NCI-H2029 treated with DMSO at 0.1 percent for 48 hours (cell line): ENCODE data around the gene CELF5.

Source experiments
- DNase-seq: peaks from one replicate; lab custom pipeline; 2025; lab: John Stamatoyannopoulos, UW

CELF5 gene

DNA sequence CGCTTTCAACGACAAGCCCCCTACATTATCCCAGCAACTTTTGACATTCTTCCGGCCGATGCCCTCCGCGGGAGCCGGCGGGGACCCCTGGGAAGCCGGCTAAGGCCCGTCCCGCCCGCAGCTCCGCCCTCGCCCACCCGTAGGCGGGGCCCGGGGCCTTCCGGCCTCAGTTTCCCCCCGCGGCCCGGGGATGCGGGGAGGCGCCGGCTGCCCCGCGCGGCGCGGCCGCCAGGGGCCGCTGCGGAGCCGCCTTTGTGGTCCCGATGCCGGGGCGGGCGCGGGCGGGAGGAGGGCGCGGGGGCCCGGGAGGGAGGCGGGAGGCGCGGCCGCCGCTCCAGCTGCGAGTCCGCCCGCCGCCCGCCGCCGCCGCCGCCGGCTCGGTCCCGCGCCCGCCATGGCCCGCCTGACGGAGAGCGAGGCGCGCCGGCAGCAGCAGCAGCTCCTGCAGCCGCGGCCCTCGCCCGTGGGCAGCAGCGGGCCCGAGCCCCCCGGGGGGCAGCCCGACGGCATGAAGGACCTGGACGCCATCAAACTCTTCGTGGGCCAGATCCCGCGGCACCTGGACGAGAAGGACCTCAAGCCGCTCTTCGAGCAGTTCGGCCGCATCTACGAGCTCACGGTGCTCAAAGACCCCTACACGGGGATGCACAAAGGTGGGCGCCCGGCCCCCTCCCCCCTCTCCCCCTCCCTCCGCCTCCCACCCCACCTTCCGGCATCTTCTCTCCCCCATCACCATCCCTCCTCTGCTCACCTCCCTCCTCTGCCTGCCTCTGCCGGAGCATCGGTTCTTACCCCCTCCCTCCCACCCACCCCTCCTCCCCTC lies at the start of gene CELF5:
CELF5 (plus strand) TSS at position 316 of the 823 bp plus-strand sequence; CDS start at position 395, 79 bp downstream.
- no peak for DNase-seq

DNA sequence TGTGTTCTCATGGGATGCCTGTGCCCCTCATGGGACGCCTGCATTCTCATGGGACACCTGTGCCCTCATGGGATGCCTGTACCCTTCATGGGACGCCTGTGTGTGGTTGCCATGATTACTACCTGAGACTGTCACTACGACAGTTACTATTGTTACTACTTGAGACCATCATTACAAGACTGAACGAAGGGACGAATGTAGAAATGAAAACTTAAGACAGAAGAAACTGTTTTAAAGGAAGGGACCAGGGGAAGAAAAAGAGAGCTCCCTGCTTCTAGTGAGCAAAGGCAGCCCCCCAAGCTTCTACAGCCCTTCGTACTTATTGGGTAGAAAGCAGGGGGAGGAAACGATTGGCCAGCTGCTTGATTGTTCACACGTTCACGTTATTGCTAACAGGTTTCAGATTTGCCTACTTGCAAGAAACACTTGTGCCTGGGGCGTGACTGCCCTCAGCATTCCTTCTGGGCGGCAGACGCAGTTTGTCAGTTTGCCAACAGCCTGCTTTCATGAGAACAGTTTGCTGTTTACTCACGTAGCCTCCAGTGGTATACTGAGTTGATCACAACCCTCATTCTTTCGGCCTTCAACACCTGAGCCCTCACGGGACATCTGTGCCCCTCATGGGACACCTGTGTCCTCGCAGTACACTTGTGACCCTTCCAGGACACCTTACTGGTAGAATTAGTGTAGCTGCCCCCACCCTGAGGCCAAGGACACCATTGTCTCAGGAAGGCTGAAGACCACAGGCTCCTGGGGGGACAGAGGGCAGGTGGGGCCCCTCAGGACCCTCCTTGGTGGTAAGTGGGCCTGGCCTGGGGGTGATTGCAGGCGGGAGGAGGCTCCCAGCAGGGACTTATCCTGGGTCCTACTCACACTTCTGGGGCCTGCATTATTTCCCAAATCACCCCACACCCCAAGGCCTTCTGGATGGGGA lies 48.4 kb upstream of the CELF5 start:
- DNase-seq, result no peak

DNA sequence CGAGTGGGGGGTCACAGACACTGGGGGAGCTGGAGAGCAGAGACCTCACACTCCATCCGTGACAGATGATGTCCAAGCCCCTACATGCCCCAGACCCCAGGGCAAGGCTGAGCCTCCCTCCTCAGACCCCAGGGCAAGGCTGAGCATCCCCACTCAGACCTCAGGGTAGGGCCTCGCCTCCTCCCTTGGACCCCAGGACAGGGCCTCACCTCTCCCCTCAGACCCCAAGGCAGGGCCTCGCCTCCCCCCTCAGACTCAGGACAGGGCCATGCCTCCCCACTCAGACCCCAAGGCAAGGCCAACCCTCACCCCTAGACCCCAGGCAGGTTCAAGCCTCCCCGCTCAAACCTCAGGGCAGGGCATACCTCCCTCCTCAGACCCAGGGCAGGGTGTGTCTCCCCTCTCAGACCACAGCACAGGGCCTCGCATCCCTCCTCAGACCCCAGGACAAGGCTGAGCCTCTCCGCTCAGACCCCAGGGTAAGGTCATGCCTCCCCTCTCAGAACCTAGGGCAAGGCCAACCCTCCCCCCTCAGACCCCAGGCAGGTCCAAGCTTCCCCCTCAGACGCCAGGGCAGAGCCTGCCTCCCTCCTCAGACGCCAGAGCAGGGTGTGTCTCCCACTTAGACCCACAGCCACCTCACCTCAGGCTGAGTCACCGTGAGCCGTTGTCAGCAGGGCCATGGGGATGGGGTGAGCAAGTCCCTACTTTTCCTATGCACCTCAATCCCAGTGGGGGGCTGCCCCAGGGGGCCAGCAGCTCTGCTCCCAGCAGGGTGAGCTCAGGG lies 47.6 kb upstream of the CELF5 start:
- DNase-seq, result no peak

DNA sequence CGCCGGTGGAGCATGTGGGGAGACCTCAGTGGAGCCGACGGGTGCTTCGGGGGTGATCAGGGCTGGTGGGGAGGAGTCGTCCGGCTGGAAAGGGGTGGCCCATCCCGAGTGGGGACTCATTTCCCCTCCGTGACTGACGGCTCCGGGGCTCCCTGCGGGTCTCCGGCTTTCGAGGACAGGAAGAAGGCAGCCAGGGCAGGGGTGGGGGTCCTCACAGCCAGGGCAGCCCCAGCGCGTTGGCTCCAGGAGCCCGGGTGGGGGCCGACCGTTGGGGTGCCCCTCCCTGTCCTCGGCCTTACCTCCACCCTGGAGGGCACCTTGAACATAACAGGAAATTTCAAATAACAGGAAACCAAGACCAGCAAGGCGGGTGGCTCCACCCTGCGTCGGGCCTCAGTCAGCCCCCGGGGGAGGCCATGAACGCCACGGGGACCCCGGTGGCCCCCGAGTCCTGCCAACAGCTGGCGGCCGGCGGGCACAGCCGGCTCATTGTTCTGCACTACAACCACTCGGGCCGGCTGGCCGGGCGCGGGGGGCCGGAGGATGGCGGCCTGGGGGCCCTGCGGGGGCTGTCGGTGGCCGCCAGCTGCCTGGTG lies 46.0 kb upstream of the CELF5 start, which contains the start of gene S1PR4:
S1PR4 (plus strand) TSS at position 393 of the 596 bp plus-strand sequence; CDS start at position 417, 24 bp downstream.
- no peak for DNase-seq

DNA sequence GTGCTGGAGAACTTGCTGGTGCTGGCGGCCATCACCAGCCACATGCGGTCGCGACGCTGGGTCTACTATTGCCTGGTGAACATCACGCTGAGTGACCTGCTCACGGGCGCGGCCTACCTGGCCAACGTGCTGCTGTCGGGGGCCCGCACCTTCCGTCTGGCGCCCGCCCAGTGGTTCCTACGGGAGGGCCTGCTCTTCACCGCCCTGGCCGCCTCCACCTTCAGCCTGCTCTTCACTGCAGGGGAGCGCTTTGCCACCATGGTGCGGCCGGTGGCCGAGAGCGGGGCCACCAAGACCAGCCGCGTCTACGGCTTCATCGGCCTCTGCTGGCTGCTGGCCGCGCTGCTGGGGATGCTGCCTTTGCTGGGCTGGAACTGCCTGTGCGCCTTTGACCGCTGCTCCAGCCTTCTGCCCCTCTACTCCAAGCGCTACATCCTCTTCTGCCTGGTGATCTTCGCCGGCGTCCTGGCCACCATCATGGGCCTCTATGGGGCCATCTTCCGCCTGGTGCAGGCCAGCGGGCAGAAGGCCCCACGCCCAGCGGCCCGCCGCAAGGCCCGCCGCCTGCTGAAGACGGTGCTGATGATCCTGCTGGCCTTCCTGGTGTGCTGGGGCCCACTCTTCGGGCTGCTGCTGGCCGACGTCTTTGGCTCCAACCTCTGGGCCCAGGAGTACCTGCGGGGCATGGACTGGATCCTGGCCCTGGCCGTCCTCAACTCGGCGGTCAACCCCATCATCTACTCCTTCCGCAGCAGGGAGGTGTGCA lies 45.3 kb upstream of the CELF5 start:
- DNase-seq, result no peak

DNA sequence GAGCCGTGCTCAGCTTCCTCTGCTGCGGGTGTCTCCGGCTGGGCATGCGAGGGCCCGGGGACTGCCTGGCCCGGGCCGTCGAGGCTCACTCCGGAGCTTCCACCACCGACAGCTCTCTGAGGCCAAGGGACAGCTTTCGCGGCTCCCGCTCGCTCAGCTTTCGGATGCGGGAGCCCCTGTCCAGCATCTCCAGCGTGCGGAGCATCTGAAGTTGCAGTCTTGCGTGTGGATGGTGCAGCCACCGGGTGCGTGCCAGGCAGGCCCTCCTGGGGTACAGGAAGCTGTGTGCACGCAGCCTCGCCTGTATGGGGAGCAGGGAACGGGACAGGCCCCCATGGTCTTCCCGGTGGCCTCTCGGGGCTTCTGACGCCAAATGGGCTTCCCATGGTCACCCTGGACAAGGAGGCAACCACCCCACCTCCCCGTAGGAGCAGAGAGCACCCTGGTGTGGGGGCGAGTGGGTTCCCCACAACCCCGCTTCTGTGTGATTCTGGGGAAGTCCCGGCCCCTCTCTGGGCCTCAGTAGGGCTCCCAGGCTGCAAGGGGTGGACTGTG lies 44.6 kb upstream of the CELF5 start:
- DNase-seq, result no peak

DNA sequence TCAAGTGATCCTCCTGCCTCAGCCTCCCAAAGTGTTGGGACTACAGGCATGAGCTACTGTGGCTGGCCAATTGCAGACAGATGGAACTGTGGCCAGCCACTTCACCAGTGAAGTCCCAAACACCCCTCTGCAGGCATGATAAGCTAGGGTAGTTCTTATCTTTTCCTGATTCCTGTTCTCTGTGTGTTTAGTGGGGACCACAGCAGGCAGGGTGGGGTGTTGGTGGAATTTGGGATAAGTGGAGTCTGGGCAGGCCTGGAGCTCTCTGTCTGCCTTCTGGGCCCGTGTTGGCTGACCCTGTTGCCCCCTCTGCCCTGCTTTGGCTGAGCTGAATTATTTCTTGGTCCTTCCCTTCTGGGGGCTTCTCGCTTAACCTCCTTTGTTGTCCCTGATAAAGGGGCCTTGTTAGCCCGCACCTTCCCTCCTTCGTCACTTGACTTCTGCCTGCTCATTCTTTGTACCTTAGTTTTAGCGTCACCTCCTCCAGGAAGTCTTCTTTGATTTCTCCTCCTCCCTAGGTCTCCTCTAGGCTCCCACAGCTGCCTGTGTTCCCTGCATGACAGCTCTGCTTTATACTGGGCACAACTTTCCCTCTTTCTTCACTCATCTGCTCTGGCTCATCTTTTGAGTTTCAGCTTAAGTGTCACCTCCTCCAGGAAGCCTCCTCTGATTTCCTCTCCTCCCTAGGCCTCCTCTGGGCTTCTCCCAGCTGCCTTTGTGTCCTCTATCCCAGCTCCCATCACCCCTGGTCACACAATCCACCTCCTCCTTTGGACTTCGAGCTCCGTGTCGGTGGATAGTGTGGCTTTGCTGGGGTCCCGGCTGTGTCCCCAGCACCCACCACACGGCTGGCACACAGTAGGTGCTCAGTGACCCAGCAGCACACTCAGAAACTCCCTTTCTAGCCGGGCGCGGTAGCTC lies 40.5 kb upstream of the CELF5 start:
- DNase-seq, result no peak

DNA sequence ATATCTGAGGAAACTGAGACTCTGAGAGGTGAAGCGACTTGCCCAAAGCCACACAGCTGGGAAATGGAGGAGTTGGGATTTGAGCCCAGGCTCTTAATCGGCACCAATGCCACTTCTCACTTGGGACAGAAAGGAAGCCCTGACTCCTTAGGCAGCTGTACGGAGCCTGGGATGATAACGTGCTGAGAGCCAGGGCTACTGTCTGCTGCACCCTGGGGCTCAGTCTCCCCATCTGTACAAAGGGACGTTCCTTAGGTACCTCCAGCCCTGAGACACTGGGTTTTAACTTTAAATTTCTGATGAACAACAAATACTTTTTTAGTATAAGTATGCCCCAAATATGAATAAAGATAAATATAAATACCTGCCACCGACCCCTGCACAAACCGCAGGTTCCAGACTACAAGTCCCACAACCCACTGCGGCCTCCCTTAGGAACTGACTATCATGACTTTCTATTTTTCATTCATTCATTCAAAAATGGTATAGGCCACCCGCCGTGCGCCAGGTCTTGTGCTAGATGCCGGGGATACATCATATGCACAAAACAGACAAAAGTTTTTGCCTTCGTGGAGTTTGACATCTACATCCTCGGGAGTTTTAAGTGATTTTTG lies 39.5 kb upstream of the CELF5 start:
- peak; percentile 79 for DNase-seq

DNA sequence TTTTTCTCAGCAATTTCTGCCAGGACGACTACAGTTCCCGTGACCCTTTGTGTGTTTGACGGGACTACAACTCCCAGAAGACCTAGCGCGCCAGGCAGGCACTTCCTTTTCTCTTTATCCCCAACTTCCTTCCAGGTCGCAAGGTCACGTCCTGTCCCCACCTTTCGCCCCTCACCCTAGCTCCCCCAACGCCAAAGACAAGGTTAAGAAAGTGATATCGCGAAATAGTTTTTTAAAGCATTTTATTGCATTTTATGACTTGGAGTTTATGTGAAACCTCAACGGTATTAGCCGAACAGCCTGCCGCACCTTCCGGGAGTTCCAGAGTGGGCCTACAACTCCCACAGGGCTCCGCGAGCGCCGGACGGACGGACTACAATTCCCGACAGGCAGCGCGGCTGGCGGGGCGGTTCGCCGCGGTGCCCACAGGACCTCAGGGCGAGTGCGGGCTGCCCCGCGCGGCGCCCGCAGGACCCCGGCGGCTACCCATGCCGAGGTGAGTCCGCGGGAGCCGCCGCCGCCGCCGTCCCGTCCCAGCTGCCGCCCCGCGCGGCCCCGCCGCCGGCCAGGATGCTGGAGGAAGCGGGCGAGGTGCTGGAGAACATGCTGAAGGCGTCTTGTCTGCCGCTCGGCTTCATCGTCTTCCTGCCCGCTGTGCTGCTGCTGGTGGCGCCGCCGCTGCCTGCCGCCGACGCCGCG lies 38.9 kb upstream of the CELF5 start, which contains the start of gene NCLN:
NCLN (plus strand) TSS at position 470 of the 699 bp plus-strand sequence; CDS start at position 571, 101 bp downstream.
- DNase-seq, result peak; percentile 97

DNA sequence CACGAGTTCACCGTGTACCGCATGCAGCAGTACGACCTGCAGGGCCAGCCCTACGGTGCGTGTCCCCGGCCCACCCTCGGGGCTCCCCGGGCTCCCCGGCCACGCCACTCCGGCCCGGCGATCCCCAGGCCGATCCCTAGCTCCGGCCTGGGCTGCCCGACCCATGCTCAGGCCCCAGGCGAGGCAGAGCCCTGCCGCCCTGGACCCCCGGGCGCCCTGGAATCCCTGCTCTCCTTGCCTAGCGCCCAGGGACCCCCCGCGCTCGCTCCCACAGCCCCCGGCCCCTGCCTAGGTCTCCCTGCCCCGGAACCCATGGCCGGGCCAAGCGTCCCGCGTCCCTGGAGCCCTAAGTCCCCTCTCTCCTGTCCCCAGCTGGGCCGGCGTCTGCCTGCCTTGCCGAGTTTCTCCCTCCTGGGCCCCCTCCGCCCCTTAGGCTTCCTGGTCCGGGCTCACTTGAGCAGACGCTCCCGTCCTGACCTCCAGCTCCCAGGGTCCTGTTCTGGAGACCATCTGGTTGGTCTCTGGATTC lies 38.2 kb upstream of the CELF5 start:
- DNase-seq, result no peak

DNA sequence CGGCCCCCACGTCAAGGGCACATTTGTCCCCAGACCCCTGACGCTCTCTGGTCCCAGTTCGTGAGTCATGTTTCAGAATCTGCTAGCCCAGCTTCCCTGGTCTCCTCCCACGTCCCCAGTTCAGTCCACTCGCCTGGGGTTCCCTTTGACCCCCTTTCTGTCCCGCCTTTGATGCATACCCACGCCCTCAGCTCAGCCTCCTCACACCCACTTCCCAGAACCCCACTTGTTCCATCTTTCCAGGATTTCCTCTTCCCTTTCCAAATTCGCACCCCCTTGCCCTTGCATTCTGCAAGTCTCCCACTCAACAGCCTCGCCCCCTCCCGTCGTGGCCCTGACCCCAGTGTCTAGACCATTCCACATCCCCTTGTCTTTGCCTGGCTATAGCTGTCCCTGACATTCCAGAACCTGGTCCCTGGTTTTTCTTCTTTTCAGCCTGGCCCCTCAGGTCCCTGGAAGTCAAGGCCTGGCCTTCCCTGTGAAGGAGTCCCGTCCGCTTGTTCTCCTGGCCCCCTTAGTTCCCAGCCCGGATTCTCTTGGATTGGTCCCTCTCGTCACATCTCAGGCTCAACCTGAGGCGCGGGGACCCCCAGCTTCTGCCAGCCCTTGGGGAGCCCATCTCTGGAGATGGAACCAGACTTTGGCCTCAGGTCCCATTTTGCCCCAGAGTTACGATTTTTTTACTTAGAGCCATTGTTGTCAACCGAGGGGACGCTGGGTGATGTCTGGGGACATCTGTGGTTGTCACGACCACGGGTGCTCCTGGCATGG lies 37.4 kb upstream of the CELF5 start:
- DNase-seq, result no peak

DNA sequence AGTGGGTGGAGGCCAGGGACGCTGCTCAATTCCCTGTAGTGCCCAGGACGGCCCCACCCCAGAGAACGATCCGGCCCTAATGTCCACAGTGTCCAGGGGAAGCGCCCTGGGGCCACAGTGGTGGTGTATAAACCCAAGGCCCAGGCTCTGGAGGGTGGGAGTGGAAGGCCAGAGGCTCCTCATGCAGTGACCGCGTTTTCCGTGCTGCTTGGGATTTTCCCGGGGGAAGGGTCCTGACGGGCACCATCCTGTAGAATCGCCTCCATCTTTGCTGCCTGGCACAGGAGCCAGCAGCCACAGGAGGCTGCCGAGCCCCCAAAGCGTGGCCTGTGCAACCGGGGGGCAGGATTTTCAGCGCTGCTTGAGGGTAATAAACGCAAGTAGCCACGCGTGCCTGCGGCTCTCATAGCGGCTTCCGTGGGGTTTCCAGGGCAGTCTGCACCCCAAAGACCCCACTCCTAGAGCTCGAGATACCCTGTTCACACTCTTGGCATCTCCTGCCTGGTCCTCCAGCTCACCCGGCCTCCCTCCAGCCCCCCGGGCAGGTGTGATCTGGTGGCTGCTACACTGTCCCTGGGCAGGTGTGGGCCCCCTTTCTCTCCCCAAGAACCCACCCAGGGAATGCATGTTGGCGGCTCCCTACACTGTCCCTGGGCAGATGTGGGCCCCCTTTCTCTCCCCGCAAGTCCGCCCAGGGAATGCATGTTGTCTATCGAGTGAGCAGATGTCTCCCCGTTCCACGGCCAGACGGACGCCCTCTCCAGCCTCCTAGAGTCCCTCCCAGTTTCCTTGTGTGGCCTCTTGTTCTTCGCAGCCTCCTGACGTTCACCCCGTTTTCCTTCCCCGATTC lies 36.6 kb upstream of the CELF5 start:
- DNase-seq, result no peak

DNA sequence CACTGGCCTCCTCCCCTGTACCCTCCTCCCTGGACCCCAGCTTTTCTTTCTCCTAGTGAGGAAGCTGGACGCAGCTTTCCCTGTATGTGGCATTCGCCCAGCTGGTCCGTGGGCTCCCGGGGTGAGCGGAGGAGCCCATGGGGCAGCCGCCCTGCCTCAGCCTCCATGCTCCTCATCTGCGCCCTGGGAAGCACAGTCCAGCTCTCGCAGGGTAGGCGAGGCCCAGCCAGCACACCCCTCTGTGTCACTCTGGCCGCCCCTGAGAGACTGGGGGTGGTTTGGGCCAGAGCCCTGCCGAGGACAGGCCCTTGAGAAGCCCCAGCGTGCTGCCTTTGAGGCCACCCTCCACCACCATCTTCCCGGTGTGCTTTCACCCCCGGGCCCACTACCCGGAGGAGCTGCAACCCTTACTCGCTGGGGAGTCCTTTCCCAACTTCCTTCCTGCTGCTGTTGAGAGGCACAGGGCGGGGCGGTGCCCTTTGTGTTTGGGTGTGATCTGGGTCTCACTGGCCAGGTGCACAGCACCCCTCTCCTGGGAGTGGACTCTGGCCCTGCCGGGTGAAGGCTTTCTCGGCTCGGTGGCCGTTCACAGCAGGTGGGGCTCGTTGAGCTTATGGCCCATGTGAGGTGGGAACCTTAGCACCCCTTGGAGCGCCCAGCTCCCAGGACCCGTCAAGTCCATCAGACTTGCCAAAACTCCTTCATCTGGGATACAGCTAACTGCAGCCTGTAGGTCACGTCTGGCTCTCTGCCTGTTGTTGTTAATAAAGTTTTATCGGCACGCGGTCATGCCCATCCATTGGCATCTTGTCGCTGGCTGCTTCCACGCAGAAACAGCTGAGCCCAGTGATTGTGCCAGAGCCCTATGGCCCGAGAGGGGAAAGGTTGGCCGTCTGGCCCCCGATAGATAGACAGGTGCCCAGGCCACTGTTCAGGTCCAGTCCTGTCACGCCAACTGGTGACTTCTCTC lies 35.5 kb upstream of the CELF5 start:
- DNase-seq, result no peak

DNA sequence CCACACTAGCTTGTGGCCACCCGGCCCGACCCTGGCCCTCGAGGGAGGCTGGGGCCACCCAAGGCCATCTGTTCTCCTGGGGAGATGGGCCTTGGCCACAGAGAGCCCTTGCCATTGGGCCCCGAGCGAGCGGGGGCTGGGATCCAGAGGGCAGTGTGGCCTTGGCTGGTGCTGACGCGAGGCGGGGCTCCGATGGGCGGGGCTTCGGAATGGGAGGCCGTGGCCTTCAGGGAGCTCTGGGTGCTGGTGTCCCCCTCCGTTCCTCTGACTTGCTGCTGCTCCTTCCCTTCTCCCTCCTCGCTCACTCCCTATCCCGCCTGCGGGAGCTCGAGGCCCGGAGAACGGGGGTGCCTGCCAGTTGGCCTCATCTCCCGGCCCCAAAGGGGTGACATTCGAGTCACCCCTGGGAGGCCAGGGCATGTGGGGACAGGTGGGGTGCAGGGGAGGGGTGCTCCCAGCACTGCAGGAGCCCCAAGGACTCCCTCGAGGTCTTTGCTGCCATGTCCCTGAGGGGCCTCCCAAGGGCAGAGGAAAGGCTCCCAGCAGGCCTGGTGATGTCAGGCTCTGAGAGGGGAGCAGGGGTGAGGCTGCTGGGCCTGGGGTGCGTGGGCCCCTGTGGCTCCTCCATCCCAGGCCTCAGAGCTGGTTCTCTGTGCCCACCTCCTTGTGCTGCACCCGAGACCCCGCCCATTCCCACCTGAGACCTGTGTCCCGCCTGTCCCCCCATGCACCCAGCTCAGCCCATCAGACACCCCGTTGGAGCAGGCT lies 34.6 kb upstream of the CELF5 start:
- DNase-seq, result no peak
